ENCODE results near the gene MAP3K6. TPM values are rescaled to one million over a fixed set of nuclear protein-coding genes. Genes with fewer than 3 reads are reported as not detected.

MAP3K6 gene
- total RNA-seq, 1 donor from 2014 or later = 149 TPM

GRCh38 chr1:27372808-27373690 is 6.3 kb upstream of the MAP3K6 start:
- Histone ChIP-seq H3K4me3 (no peak overlapping the region), H3K27me3 (no peaks in the 10 kb centered on the region), H3K9me3 (no peaks in the 10 kb centered on the region), H3K27ac (no peak overlapping the region), H3K4me1 (peaks cover 36% of the 10 kb centered on the region), H3K36me3 (no peaks in the 10 kb centered on the region)
- TF ChIP-seq POLR2AphosphoS5 (IDR thresholded peaks at IDR 0.05; ENCODE audit: insufficient read depth in 1 of 2, low read depth in 1 of 2) (no peak), CTCF (IDR thresholded peaks at IDR 0.05) (no peak), POLR2A (IDR thresholded peaks at IDR 0.05) (no peak)
- intact Hi-C loops (cut with DNase I) = no loop called here
- no peak for DNase-seq (ENCODE audit: extremely low spot score in 2 of 2)

GRCh38 chr1:27372022-27372807 is 5.5 kb upstream of the MAP3K6 start:
- Histone ChIP-seq H3K4me3 (no peak overlapping the region), H3K27me3 (no peaks in the 10 kb centered on the region), H3K36me3 (no peaks in the 10 kb centered on the region), H3K27ac (no peak overlapping the region), H3K9me3 (no peaks in the 10 kb centered on the region), H3K4me1 (peaks cover 36% of the 10 kb centered on the region)
- no peak for DNase-seq (ENCODE audit: extremely low spot score in 2 of 2)
- TF ChIP-seq POLR2A (IDR thresholded peaks at IDR 0.05) (no peak), CTCF (IDR thresholded peaks at IDR 0.05) (no peak), POLR2AphosphoS5 (IDR thresholded peaks at IDR 0.05; ENCODE audit: insufficient read depth in 1 of 2, low read depth in 1 of 2) (no peak)
- intact Hi-C loops (cut with DNase I) = no loop called here

GRCh38 chr1:27368869-27369582 is 2.3 kb upstream of the MAP3K6 start:
- Histone ChIP-seq H3K27ac (peak overlapping the region; percentile 99), H3K27me3 (no peaks in the 10 kb centered on the region), H3K4me3 (no peak overlapping the region), H3K9me3 (no peaks in the 10 kb centered on the region), H3K4me1 (peaks cover 49% of the 10 kb centered on the region), H3K36me3 (peaks cover 0 to 5% of the 10 kb centered on the region in 2 donors)
- TF ChIP-seq POLR2A (IDR thresholded peaks at IDR 0.05) = no peak
- TF ChIP-seq CTCF (IDR thresholded peaks at IDR 0.05) = no peak
- TF ChIP-seq POLR2AphosphoS5 (IDR thresholded peaks at IDR 0.05; ENCODE audit: insufficient read depth in 1 of 2, low read depth in 1 of 2) = no peak
- no peak for DNase-seq (ENCODE audit: extremely low spot score in 2 of 2)
- intact Hi-C loops (cut with DNase I) = no loop called here

GRCh38 chr1:27367160-27367650 is 444 bp upstream of the MAP3K6 start:
- Histone ChIP-seq H3K27ac (peak overlapping the region; percentile 99), H3K4me3 (peak overlapping the region; percentile 75 to 97), H3K4me1 (peaks cover 51% of the 10 kb centered on the region), H3K9me3 (no peaks in the 10 kb centered on the region), H3K27me3 (no peaks in the 10 kb centered on the region), H3K36me3 (peaks cover 0 to 23% of the 10 kb centered on the region in 2 donors)
- intact Hi-C loops (cut with DNase I) = no loop called here
- DNase-seq (ENCODE audit: extremely low spot score in 2 of 2) = no peak
- TF ChIP-seq POLR2A (IDR thresholded peaks at IDR 0.05) = no peak
- no peak for TF ChIP-seq CTCF (IDR thresholded peaks at IDR 0.05)
- TF ChIP-seq POLR2AphosphoS5 (IDR thresholded peaks at IDR 0.05; ENCODE audit: insufficient read depth in 1 of 2, low read depth in 1 of 2) = peak in 1 of 2 donors; percentile 66

All from vagina (tissue), 2 donors.